ENCODE results near the gene RHOG.

Gene RHOG

GRCh38 chr11:3860375-3860774, 19.6 kb upstream of the RHOG start:
- in situ Hi-C loops (cut with MboI; ENCODE audit: low sequenced_read_pairs) = no loop called here

DNA sequence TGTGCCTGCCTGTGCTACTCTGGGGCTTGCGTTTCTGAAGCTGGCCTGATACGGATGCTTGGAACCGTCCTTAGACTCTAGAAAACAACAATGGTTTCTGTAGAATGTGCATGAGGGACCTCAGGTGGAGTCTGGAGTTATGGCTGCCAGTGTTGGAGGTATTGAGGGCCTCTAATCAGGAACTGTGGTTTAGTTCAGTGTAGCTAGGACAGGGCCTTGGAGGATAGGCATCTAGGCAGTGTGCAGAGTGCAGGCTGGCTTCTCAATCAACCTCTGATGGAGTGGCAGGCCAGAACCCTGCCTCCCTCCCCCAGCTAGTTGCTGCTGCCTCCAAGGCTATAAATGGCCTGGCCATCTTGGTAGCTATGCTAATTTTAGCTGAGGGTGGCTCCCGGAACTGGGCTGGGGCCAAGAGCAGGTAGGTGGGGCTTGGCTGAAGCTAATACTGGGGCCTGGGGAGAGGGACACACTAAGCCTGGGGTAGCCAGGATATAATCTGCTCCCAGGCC, 18.7 kb upstream of the RHOG start:
- in situ Hi-C loops (cut with MboI; ENCODE audit: low sequenced_read_pairs) = loop anchor here (10.0 kb wide), 1 partner anchor 205 kb away; no protein-coding TSS in a partner anchor

GRCh38 chr11:3857628-3858027, 16.9 kb upstream of the RHOG start:
- in situ Hi-C loops (cut with MboI; ENCODE audit: low sequenced_read_pairs) = loop anchor here (10.0 kb wide), 1 partner anchor 207 kb away; no protein-coding TSS in a partner anchor

DNA sequence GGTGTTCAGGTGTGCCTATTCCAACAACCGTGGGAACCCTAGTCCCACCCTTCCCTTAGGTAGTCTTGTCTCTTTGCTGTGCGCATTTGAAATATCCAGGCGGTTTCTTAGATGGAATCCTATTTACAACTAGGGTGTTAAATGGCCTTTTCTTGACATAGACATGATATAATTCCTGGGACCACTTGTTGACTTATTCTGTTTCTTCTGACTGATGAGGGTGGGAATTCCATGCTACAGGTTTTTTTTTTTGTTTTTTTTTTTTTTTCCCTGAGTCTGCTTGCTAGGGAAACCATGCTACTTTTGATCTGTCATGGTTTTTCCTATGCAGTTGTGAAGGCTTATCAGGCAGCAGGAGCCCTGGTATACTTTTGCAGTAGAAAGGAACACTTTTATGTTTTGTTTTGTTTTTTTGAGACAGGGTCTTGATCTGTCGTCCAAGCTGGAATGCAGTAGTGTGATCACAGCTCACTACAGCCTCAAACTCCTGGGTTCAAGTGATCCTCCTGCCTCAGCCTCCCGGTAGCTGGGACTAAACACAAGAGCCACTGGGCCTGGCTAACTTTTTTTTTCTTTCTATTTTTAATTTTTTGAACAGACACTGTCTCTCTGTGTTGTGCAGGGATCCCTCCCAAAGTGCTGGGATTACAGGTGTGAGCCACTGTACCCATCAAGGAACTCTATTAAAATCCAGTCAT, 16.2 kb upstream of the RHOG start:
- in situ Hi-C loops (cut with MboI; ENCODE audit: low sequenced_read_pairs) = loop anchor here (10.0 kb wide), 1 partner anchor 208 kb away; no protein-coding TSS in a partner anchor

GRCh38 chr11:3855808-3856491, 15.2 kb upstream of the RHOG start:
- in situ Hi-C loops (cut with MboI; ENCODE audit: low sequenced_read_pairs) = loop anchor here (10.0 kb wide), 1 partner anchor 209 kb away; no protein-coding TSS in a partner anchor

GRCh38 chr11:3854977-3855807, 14.4 kb upstream of the RHOG start, which contains the start of gene STIM1:
TSS of gene STIM1 (plus strand) at chr11:3855664. CDS start at chr11:3856271, 607 bp downstream.
- in situ Hi-C loops (cut with MboI; ENCODE audit: low sequenced_read_pairs) = loop anchor here (10.0 kb wide), 1 partner anchor 210 kb away; no protein-coding TSS in a partner anchor

DNA sequence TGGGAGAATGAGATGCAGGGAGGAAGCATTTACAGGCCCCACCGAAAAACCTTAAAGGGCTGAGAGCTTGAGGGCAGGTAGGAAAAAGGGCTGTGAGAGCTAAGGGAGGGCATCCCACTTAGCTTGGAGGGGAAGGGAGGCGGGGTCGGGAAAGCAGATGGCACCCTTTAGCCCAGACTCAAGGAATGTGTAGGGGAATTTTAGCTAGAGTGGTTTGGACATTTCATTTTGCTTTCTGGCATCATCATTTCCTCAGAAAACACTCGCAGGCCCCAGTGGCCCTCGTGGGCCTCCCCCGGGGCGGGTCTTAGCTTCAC, 13.9 kb upstream of the RHOG start:
- in situ Hi-C loops (cut with MboI; ENCODE audit: low sequenced_read_pairs) = loop anchor here (10.0 kb wide), 1 partner anchor 210 kb away; no protein-coding TSS in a partner anchor

- in situ Hi-C loops (cut with MboI; ENCODE audit: low sequenced_read_pairs) = loop anchor here (10.0 kb wide), 1 partner anchor 211 kb away; no protein-coding TSS in a partner anchor
Measured at GRCh38 chr11:3853899-3854659, 13.3 kb upstream of the RHOG start.

GRCh38 chr11:3853545-3853842, 12.7 kb upstream of the RHOG start:
- in situ Hi-C loops (cut with MboI; ENCODE audit: low sequenced_read_pairs) = loop anchor here (10.0 kb wide), 1 partner anchor 211 kb away; no protein-coding TSS in a partner anchor

- in situ Hi-C loops (cut with MboI; ENCODE audit: low sequenced_read_pairs) = no loop called here
Measured at GRCh38 chr11:3849297-3849874, 8.6 kb upstream of the RHOG start.

DNA sequence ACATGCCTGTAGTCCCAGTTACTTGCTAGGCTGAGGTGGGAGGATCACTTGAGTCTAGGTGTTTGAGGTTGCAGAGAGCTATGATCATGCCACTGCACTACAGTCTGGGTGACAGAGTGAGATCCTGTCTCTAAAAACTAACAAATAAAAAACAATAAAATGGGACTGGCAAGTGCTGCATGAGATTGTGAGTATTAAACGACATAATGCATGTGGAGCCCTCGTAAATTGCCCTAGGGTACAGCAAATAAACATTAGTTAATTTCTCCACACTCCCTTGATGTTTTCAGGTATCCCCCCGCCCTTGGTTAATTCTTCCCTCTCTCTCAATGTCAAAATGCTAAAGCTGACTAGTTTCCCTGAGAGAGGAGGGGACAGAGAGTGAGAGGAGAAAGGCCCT, 4.9 kb upstream of the RHOG start:
- in situ Hi-C loops (cut with MboI; ENCODE audit: low sequenced_read_pairs) = no loop called here

GRCh38 chr11:3845246-3845645, 4.5 kb upstream of the RHOG start:
- in situ Hi-C loops (cut with MboI; ENCODE audit: low sequenced_read_pairs) = no loop called here

GRCh38 chr11:3843326-3843725, 2.6 kb upstream of the RHOG start:
- in situ Hi-C loops (cut with MboI; ENCODE audit: low sequenced_read_pairs) = no loop called here

DNA sequence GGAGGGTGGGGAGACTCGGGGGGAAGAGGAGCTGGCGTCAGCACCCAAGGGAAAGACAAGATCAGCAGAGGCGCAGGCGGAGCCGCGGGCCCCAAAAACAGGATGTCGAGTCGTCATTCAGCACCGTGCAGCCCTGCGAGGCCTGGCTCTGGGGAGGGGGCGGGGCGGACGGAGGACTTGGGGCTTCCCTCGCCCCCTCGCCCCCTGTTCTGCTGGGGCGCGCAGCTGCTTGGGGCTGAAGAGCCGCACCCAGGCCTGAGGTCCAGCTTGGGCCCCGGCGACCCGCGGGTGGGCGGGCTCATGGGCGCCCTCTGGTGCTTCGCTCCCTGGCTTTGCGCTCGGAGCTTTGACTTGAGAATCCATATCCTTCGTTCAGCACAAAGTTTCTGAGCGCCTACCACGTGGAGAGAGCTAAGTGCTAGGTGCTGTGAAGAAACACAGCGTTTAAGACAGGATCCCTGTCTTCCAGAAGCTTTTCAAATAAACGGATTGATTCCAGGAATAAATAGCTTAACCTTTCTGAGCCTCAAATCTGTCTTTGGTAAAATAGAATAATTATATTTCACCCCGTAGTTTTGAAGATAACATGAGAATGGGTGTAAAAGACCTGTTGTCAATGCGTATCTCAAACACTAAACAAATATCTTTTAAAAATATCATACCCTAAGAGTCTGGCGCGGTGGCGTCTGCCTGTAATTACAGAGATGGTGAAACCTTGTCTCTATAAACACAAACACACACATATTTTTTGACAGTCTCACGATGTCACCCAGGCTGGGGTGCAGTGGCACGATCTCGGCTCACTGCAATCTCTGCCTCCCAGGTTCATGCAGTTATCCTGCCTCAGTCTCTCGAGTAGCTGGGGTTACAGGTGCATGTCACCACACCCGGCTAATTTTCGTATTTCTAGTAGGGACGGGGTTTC, 929 bp upstream of the RHOG start:
- in situ Hi-C loops (cut with MboI; ENCODE audit: low sequenced_read_pairs) = no loop called here

DNA sequence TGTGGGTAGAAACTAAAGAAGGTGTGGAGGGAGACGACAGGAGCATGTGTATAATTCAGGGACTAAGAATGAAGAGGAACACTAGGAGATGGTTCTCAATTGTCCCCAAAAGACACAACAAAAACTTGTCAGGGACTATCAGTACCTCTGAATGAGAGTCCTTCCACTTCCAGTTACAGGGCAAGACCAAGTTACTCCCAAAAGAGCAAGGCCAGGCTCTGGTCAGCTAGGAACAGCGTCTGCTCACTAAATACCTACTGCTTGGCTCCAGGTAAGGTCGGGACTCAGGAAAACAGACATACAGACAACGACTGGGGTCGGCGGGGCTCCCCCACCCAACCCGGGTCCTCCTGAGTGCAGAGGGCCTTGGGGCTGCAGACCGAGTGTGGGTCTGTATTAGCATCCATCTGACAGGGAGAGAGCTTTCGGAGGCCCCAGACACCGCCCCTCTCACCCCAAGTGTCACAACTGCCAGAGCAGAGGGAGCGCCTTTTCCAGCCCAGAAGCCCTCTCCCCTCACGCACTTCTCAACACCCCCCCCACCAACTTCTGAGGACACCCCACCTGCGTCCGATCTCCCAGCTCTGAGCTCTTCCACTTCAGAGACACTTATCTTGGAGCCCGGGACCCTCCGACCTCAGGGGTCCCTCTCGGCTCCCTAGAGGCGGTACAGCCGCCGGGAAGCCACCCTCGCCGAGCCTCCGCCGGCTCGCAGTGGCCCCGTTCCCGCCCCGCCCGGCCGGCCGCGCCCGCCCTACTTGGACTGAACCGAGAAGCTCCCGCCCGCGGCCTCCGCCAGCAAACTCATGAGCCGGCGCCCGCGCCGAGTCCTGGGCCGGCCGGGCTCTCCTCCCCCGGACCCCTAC, 522 bp downstream of the RHOG start:
- in situ Hi-C loops (cut with MboI; ENCODE audit: low sequenced_read_pairs) = no loop called here

- in situ Hi-C loops (cut with MboI; ENCODE audit: low sequenced_read_pairs) = no loop called here
Measured at GRCh38 chr11:3838504-3838903, 2.3 kb downstream of the RHOG start.

DNA sequence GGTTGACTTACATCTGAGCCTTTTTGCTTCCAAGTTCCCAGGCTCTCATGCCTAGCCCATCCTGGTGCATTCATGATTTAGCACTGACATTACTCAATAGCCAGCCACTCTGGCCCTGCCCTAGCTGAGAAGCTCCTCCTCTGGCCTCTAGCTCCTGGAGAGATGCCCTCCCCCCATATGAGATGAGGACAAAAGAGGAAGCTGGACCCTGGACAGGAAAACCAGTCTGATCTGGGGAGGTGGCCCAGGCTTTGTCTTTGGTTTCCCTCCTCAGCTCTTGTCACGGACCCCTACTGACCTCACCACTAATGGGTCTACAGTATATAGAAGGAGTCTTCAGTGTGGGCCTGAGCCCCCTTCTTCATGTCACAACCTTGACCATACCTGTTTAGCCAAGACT, 3.0 kb downstream of the RHOG start:
- in situ Hi-C loops (cut with MboI; ENCODE audit: low sequenced_read_pairs) = no loop called here

DNA sequence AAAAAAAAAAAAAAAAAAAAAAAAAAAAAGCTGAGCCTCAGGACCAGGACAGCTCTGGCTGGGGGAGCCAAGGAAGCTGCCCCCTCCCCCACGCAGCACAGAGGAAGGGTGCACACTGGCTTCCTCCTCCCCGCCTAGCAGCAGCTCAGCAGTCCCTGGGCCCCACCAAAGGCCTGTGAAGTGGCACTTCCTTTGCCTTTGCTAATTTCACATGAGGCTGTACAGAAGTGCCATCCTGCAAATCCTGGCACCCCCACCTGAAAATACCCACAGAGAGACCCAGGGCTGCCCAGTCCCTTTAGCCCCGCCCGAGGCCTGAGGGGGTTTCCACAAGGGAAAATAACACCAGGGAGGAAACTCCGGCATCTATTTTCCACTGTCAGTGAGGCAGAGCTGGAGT, 3.9 kb downstream of the RHOG start:
- in situ Hi-C loops (cut with MboI; ENCODE audit: low sequenced_read_pairs) = no loop called here
